ENCODE data around the gene DCAF10. TPM values are rescaled to one million over a fixed set of nuclear protein-coding genes. Genes with fewer than 3 reads are reported as not detected.

The DCAF10 gene
- polyA plus RNA-seq, 3 donors, result 12.4 to 17.2 (median 14.7) TPM

DNA sequence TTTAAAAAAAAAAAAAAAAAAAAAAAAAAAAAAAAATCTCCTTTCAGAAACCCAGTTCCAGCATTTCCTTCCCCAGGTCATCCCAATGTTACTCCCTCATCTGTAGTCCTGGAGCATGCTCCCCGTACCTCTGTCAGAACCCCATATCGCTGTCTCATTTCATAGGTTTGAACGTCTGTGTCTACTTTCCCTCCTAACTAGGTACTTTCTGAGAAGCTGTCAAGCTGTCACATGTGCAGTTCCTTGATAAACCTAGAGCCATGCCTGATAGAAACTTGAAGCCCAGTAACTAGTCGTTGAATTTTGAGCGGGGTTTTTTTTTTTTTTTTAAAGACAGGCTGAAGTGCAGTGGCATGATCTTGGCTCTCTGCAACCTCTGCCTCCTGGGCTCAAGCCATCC lies 31.3 kb upstream of the DCAF10 start:
- no peak overlapping the region for H3K4me2 ChIP-seq (replicated peaks; ENCODE audit: extremely low read depth, low read length, poor library complexity, severe bottlenecking)
- intact Hi-C loops (cut with micrococcal nuclease), result no loop called here
- no peaks in the 10 kb centered on the region for H3K9me3 ChIP-seq (replicated peaks in 1 of 2; ENCODE audit: control insufficient read depth in 1 of 2, insufficient read depth in 1 of 2, low read length in 2 of 2)
- peaks cover 53 to 79% of the 10 kb centered on the region in 2 donors for H3K36me3 ChIP-seq (replicated peaks in 1 of 2; ENCODE audit: control insufficient read depth in 1 of 2, insufficient read depth in 2 of 2, low read length in 2 of 2)
- Mint-ChIP-seq H3K9me3 (no peaks in the 10 kb centered on the region), H3K27me3 (ENCODE audit: low read depth in 3 of 3) (no peaks in the 10 kb centered on the region), H3K4me3 (no peak overlapping the region), H3K36me3 (peaks cover 63 to 85% of the 10 kb centered on the region in 2 donors), H3K27ac (no peak overlapping the region), H3K4me1 (no peaks in the 10 kb centered on the region)
- no peaks in the 10 kb centered on the region for H3K27me3 ChIP-seq (ENCODE audit: control insufficient read depth in 2 of 2, insufficient read depth in 2 of 2, low read length in 2 of 2)
- no peak overlapping the region for H2AFZ ChIP-seq (ENCODE audit: insufficient read depth, low read depth, low read length, poor library complexity, severe bottlenecking)
- no peaks in the 10 kb centered on the region for H4K20me1 ChIP-seq (ENCODE audit: insufficient read depth, low read length)
- no peak overlapping the region for H3K9ac ChIP-seq (ENCODE audit: insufficient read depth, low read length, poor library complexity, severe bottlenecking)
- H3K27ac ChIP-seq (ENCODE audit: low read depth in 1 of 2, low read length in 2 of 2), result no peak overlapping the region
- no peak for TF ChIP-seq CTCF (IDR thresholded peaks at IDR 0.05)
- no peak for DNase-seq
- no peak overlapping the region for H3K4me3 ChIP-seq (replicated peaks in 1 of 3; ENCODE audit: low read depth in 2 of 3, low read length in 3 of 3)
- WGBS (ENCODE audit: insufficient coverage), result 91% methylated on average over 3 of the region's 5 CpGs
- H3K79me2 ChIP-seq (ENCODE audit: insufficient read depth, low read length), result no peaks in the 10 kb centered on the region
- no peaks in the 10 kb centered on the region for H3K4me1 ChIP-seq (ENCODE audit: control insufficient read depth in 1 of 2, insufficient read depth in 2 of 2, low read length in 2 of 2)

DNA sequence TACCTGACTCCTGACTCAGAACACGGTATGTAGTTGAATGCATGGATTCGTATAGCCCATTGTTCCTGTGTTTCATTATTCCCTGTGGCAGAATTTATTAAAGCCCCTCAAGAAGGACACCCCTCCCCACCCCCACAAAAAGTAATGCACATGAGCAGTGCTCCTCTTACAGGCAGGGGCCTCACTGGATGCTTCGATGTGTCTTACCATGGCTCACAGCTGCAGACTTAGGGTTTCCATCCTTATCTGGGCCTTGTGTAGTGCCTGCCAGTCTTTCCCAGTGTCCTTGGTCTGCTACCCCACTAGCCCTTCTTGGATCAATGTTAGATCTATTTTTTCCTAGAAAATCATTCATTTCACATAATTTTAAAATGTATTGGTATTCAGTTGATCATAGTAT lies 30.6 kb upstream of the DCAF10 start:
- H3K27me3 ChIP-seq (ENCODE audit: control insufficient read depth in 2 of 2, insufficient read depth in 2 of 2, low read length in 2 of 2), result no peaks in the 10 kb centered on the region
- no peak overlapping the region for H3K4me2 ChIP-seq (replicated peaks; ENCODE audit: extremely low read depth, low read length, poor library complexity, severe bottlenecking)
- no peak overlapping the region for H3K9ac ChIP-seq (ENCODE audit: insufficient read depth, low read length, poor library complexity, severe bottlenecking)
- Mint-ChIP-seq H3K4me3 (no peak overlapping the region), H3K36me3 (peaks cover 62 to 83% of the 10 kb centered on the region in 2 donors), H3K4me1 (no peaks in the 10 kb centered on the region), H3K9me3 (no peaks in the 10 kb centered on the region), H3K27ac (peak overlapping the region in 2 of 7 donors; percentile 8 to 45), H3K27me3 (ENCODE audit: low read depth in 3 of 3) (no peaks in the 10 kb centered on the region)
- no peak for DNase-seq
- no peaks in the 10 kb centered on the region for H3K4me1 ChIP-seq (ENCODE audit: control insufficient read depth in 1 of 2, insufficient read depth in 2 of 2, low read length in 2 of 2)
- no peak overlapping the region for H2AFZ ChIP-seq (ENCODE audit: insufficient read depth, low read depth, low read length, poor library complexity, severe bottlenecking)
- no peaks in the 10 kb centered on the region for H3K9me3 ChIP-seq (replicated peaks in 1 of 2; ENCODE audit: control insufficient read depth in 1 of 2, insufficient read depth in 1 of 2, low read length in 2 of 2)
- H3K27ac ChIP-seq (ENCODE audit: low read depth in 1 of 2, low read length in 2 of 2), result no peak overlapping the region
- H3K36me3 ChIP-seq (replicated peaks in 1 of 2; ENCODE audit: control insufficient read depth in 1 of 2, insufficient read depth in 2 of 2, low read length in 2 of 2), result peaks cover 55 to 79% of the 10 kb centered on the region in 2 donors
- 100% methylated on average over 1 of the region's 3 CpGs for WGBS (ENCODE audit: insufficient coverage)
- intact Hi-C loops (cut with micrococcal nuclease), result no loop called here
- no peak for TF ChIP-seq CTCF (IDR thresholded peaks at IDR 0.05)
- H4K20me1 ChIP-seq (ENCODE audit: insufficient read depth, low read length), result no peaks in the 10 kb centered on the region
- H3K4me3 ChIP-seq (replicated peaks in 1 of 3; ENCODE audit: low read depth in 2 of 3, low read length in 3 of 3), result no peak overlapping the region
- no peaks in the 10 kb centered on the region for H3K79me2 ChIP-seq (ENCODE audit: insufficient read depth, low read length)
